HEK293 (cell line): ENCODE measurements around the gene UPP2.

Source experiments
- CTCF ChIA-PET: fragments of 350-600 bp; formaldehyde crosslinking; extraction: SDS; loops from one replicate; lab custom pipeline; 2021; ENCODE audit warnings: antibody characterized with exemption; lab: Yijun Ruan, JAX
- POLR2A ChIA-PET: fragments of 300-600 bp; formaldehyde crosslinking; extraction: SDS; loops from one replicate; lab custom pipeline; 2020; ENCODE audit warnings: antibody characterized with exemption, inconsistent platforms; lab: Yijun Ruan, JAX
- H3K27ac ChIP-seq: fragments of 200-500 bp; sonication (Bioruptor generic); 2 replicates; pipeline ENCODE4 v1.5.1; 2014; ENCODE audit warnings: low read depth, low read length, control low read depth, inconsistent platforms; ENCODE audit errors: extremely low read depth
- H3K36me3 ChIP-seq, 2 experiments: fragments of 200-500 bp in 1 of 2; sonication (Bioruptor generic) in 1 of 2; 1 replicate in 1 of 2; 2 replicates in 1 of 2; pipeline ENCODE4 v1.5.1; 2014 to 2017; ENCODE audit warnings: inconsistent platforms in 2 of 2, low read length in 2 of 2; ENCODE audit not compliant: control insufficient read depth in 2 of 2, insufficient read depth in 1 of 2
- H3K4me1 ChIP-seq: fragments of 200-500 bp; sonication (Bioruptor generic); 2 replicates; pipeline ENCODE4 v1.5.1; 2014; ENCODE audit warnings: mild to moderate bottlenecking, low read length, inconsistent platforms; ENCODE audit not compliant: control insufficient read depth, insufficient read depth
- H3K4me3 ChIP-seq: 2 replicates; pipeline ENCODE4 v1.5.1; 2011; ENCODE audit warnings: low read depth, mild to moderate bottlenecking, control low read depth, low read length, moderate library complexity
- H3K9me3 ChIP-seq: fragments of 200-500 bp; sonication (Bioruptor generic); 2 replicates; pipeline ENCODE4 v1.5.1; 2014; ENCODE audit warnings: low read depth, low read length, inconsistent platforms; ENCODE audit not compliant: control insufficient read depth, insufficient read depth
- BCL11B ChIP-seq: fragments of 450-650 bp; formaldehyde crosslinking; IDR thresholded peaks from 2 replicates; pipeline ENCODE4 v1.5.1; 2016; ENCODE audit warnings: low read depth, missing biosample characterization, missing genetic modification characterization
- CTCF ChIP-seq: fragments of 450-650 bp; formaldehyde crosslinking; IDR thresholded peaks from 2 replicates; pipeline ENCODE4 v1.5.1; 2016; ENCODE audit warnings: missing biosample characterization, missing genetic modification characterization
- GLIS1 ChIP-seq: fragments of 450-650 bp; formaldehyde crosslinking; IDR thresholded peaks from 2 replicates; pipeline ENCODE4 v1.5.1; 2016; ENCODE audit warnings: missing biosample characterization, missing genetic modification characterization
- KLF7 ChIP-seq: fragments of 450-650 bp; formaldehyde crosslinking; IDR thresholded peaks from 2 replicates; pipeline ENCODE4 v1.5.1; 2016; ENCODE audit warnings: missing biosample characterization, missing genetic modification characterization, borderline replicate concordance
- MYNN ChIP-seq: fragments of 450-650 bp; formaldehyde crosslinking; IDR thresholded peaks from 2 replicates; pipeline ENCODE4 v1.5.1; 2016; ENCODE audit warnings: missing biosample characterization, missing genetic modification characterization, borderline replicate concordance
- PRDM4 ChIP-seq: fragments of 450-650 bp; formaldehyde crosslinking; IDR thresholded peaks from 2 replicates; pipeline ENCODE4 v1.5.1; 2017; ENCODE audit warnings: missing biosample characterization, missing genetic modification characterization
- SP3 ChIP-seq: fragments of 450-650 bp; formaldehyde crosslinking; IDR thresholded peaks from 2 replicates; pipeline ENCODE4 v1.5.1; 2016; ENCODE audit warnings: missing biosample characterization, missing genetic modification characterization
- TCF7L2 ChIP-seq: IDR thresholded peaks from 2 replicates; pipeline ENCODE4 v1.6.1; 2011; ENCODE audit warnings: low read depth, mild to moderate bottlenecking, inconsistent platforms, low read length, moderate library complexity, borderline replicate concordance
- TRIM28 ChIP-seq: IDR thresholded peaks from 2 replicates; pipeline ENCODE4 v1.6.1; 2011; ENCODE audit warnings: low read length, control low read depth, borderline replicate concordance
- ZBTB17 ChIP-seq: fragments of 450-650 bp; formaldehyde crosslinking; IDR thresholded peaks from 2 replicates; pipeline ENCODE4 v1.5.1; 2016; ENCODE audit warnings: missing biosample characterization, missing genetic modification characterization
- ZBTB26 ChIP-seq: fragments of 450-650 bp; formaldehyde crosslinking; optimal IDR thresholded peaks from 2 replicates; pipeline ENCODE3; 2016; ENCODE audit warnings: missing biosample characterization, mild to moderate bottlenecking, missing genetic modification characterization
- ZNF133 ChIP-seq: fragments of 450-650 bp; formaldehyde crosslinking; IDR thresholded peaks from 2 replicates; pipeline ENCODE4 v1.5.1; 2016; ENCODE audit warnings: missing biosample characterization, missing genetic modification characterization
- ZNF23 ChIP-seq: fragments of 450-650 bp; formaldehyde crosslinking; IDR thresholded peaks from 2 replicates; pipeline ENCODE4 v1.5.1; 2016; ENCODE audit warnings: missing biosample characterization, missing genetic modification characterization, borderline replicate concordance
- ZNF26 ChIP-seq: fragments of 450-650 bp; formaldehyde crosslinking; IDR thresholded peaks from 2 replicates; pipeline ENCODE4 v1.5.1; 2016; ENCODE audit warnings: missing biosample characterization, missing genetic modification characterization
- ZNF292 ChIP-seq: fragments of 450-650 bp; formaldehyde crosslinking; IDR thresholded peaks from 2 replicates; pipeline ENCODE4 v1.5.1; 2016; ENCODE audit warnings: low read depth, missing biosample characterization, missing genetic modification characterization, borderline replicate concordance
- ZNF324 ChIP-seq: fragments of 450-650 bp; formaldehyde crosslinking; IDR thresholded peaks from 2 replicates; pipeline ENCODE4 v1.5.1; 2016; ENCODE audit warnings: missing biosample characterization, missing genetic modification characterization
- ZNF335 ChIP-seq: fragments of 450-650 bp; formaldehyde crosslinking; conservative IDR thresholded peaks from 2 replicates; pipeline ENCODE4 v1.5.1; 2016; ENCODE audit warnings: missing biosample characterization, missing genetic modification characterization
- ZNF391 ChIP-seq: fragments of 450-650 bp; formaldehyde crosslinking; IDR thresholded peaks from 2 replicates; pipeline ENCODE4 v1.5.1; 2016; ENCODE audit warnings: low read depth, missing biosample characterization, missing genetic modification characterization, borderline replicate concordance
- ZNF48 ChIP-seq: fragments of 450-650 bp; formaldehyde crosslinking; IDR thresholded peaks from 2 replicates; pipeline ENCODE4 v1.5.1; 2016; ENCODE audit warnings: missing biosample characterization, missing genetic modification characterization
- ZNF501 ChIP-seq: fragments of 450-650 bp; formaldehyde crosslinking; IDR thresholded peaks from 2 replicates; pipeline ENCODE4 v1.5.1; 2016; ENCODE audit warnings: missing biosample characterization, missing genetic modification characterization
- ZNF510 ChIP-seq: fragments of 450-650 bp; formaldehyde crosslinking; IDR thresholded peaks from 2 replicates; pipeline ENCODE4 v1.5.1; 2018; ENCODE audit warnings: mild to moderate bottlenecking, missing genetic modification characterization, missing biosample characterization; ENCODE audit not compliant: insufficient replicate concordance
- ZNF521 ChIP-seq: fragments of 450-650 bp; formaldehyde crosslinking; IDR thresholded peaks from 2 replicates; pipeline ENCODE4 v1.5.1; 2017; ENCODE audit warnings: missing biosample characterization, mild to moderate bottlenecking, missing genetic modification characterization
- ZNF585B ChIP-seq: fragments of 450-650 bp; formaldehyde crosslinking; IDR thresholded peaks from 2 replicates; pipeline ENCODE4 v1.5.1; 2016; ENCODE audit warnings: missing biosample characterization, missing genetic modification characterization
- ZNF707 ChIP-seq: fragments of 450-650 bp; formaldehyde crosslinking; IDR thresholded peaks from 2 replicates; pipeline ENCODE4 v1.5.1; 2016; ENCODE audit warnings: missing biosample characterization, missing genetic modification characterization
- ZSCAN5A ChIP-seq: fragments of 450-650 bp; formaldehyde crosslinking; IDR thresholded peaks from 2 replicates; pipeline ENCODE4 v1.5.1; 2016; ENCODE audit warnings: missing biosample characterization, missing genetic modification characterization

The UPP2 gene

GRCh38 chr2:158094487-158095092, 7.1 kb upstream of the UPP2 start:
- Histone ChIP-seq H3K4me3 (no peak overlapping the region), H3K36me3 (no peaks in the 10 kb centered on the region), H3K4me1 (no peaks in the 10 kb centered on the region), H3K9me3 (no peaks in the 10 kb centered on the region), H3K27ac (no peak overlapping the region)
- CTCF ChIA-PET = no interaction called here
- TF ChIP-seq MYNN (tag by site-specific recombination) = no peak
- no peak for TF ChIP-seq TCF7L2
- no peak for TF ChIP-seq ZBTB26
- no peak for TF ChIP-seq CTCF
- no peak for TF ChIP-seq ZNF585B (tag by site-specific recombination)
- TF ChIP-seq ZNF23 (tag by site-specific recombination) = no peak
- no peak for TF ChIP-seq PRDM4 (tag by site-specific recombination)
- TF ChIP-seq ZSCAN5A (tag by site-specific recombination) = no peak
- no peak for TF ChIP-seq ZBTB17 (tag by site-specific recombination)
- no peak for TF ChIP-seq TRIM28
- no peak for TF ChIP-seq ZNF510
- TF ChIP-seq ZNF335 (tag by site-specific recombination) = no peak
- POLR2A ChIA-PET = no interaction called here

- CTCF ChIA-PET = interaction anchor here (0.9 kb wide), 1 partner anchor 17 kb away, joined by 5 read pairs; no protein-coding TSS in a partner anchor
- H3K4me3 ChIP-seq = no peak overlapping the region
- H3K36me3 ChIP-seq = no peaks in the 10 kb centered on the region
- H3K9me3 ChIP-seq = no peaks in the 10 kb centered on the region
- H3K27ac ChIP-seq = no peak overlapping the region
- POLR2A ChIA-PET = no interaction called here
- H3K4me1 ChIP-seq = no peaks in the 10 kb centered on the region
- TF ChIP-seq SP3 = no peak
- TF ChIP-seq ZNF133 (tag by site-specific recombination) = no peak
- no peak for TF ChIP-seq ZNF48 (tag by site-specific recombination)
Observed at GRCh38 chr2:158095269-158095668, 6.4 kb upstream of the UPP2 start.

- no peaks in the 10 kb centered on the region for H3K9me3 ChIP-seq
- H3K27ac ChIP-seq = no peak overlapping the region
- H3K4me3 ChIP-seq = no peak overlapping the region
- POLR2A ChIA-PET = no interaction called here
- CTCF ChIA-PET = interaction anchor here (0.9 kb wide), 1 partner anchor 18 kb away, joined by 5 read pairs; no protein-coding TSS in a partner anchor
- H3K36me3 ChIP-seq = no peaks in the 10 kb centered on the region
- H3K4me1 ChIP-seq = no peaks in the 10 kb centered on the region
- TF ChIP-seq ZNF324 (tag by site-specific recombination) (no peak), BCL11B (tag by site-specific recombination) (no peak), ZNF292 (tag by site-specific recombination) (no peak), GLIS1 (tag by site-specific recombination) (no peak), ZNF707 (tag by site-specific recombination) (no peak), KLF7 (tag by site-specific recombination) (no peak), ZNF391 (no peak), ZNF26 (tag by site-specific recombination) (no peak), ZNF501 (tag by site-specific recombination) (no peak), ZNF521 (tag by site-specific recombination) (no peak)
Observed at GRCh38 chr2:158095912-158096311, 5.8 kb upstream of the UPP2 start.
